Fibroblast of mammary gland (primary cell): ENCODE results near the gene ZIM2.
"Not testable (repeated sequence)": the region's sequence is repeated elsewhere in the genome, so short reads cannot be mapped to it uniquely, and the experiment has no call there.

ENCODE experiments used
- DNase-seq: peaks from one replicate; pipeline ENCODE4 v3.0.0-alpha.2; 2010; ENCODE audit warnings: low read depth
- H3K4me3 ChIP-seq: 2 replicates; pipeline ENCODE4 v1.5.1; 2011; ENCODE audit warnings: low read depth, mild to moderate bottlenecking, low read length, moderate library complexity; ENCODE audit not compliant: control insufficient read depth
- CTCF ChIP-seq: conservative IDR thresholded peaks from 2 replicates; pipeline ENCODE4 v1.5.1; 2011; ENCODE audit warnings: low read depth, low read length, inconsistent platforms; ENCODE audit not compliant: control insufficient read depth, insufficient read depth

The ZIM2 gene

DNA sequence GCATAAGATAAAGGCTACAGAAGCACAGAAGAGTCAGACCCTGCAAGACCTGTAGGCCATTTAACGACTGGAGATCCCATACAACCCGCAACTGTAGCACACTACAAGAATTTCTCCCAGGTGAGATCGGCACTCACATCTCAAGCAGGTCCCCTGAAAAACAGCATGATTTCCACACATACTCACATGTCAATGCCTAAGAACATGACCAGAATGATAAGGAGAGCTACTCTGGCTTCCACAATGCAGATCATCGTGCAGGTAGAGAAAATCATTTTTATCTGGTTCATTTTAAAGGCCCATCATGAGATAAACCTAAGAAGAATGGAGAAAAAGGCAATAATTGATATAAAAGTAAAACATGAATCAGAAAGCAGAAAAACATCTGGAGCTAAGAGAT lies 17.5 kb upstream of the ZIM2 start:
- no peak overlapping the region for H3K4me3 ChIP-seq
- no peak for TF ChIP-seq CTCF
- no peak for DNase-seq

- no peak overlapping the region for H3K4me3 ChIP-seq
- DNase-seq: no peak
- no peak for TF ChIP-seq CTCF
These were observed 16.3 kb upstream of the ZIM2 start for GRCh38 chr19:56856822-56857221.

GRCh38 chr19:56852361-56852760 lies 11.8 kb upstream of the ZIM2 start:
- not testable (repeated sequence) for H3K4me3 ChIP-seq, DNase-seq

GRCh38 chr19:56848166-56848565 lies 7.6 kb upstream of the ZIM2 start:
- no peak overlapping the region for H3K4me3 ChIP-seq
- DNase-seq: no peak
- TF ChIP-seq CTCF: no peak

GRCh38 chr19:56842412-56842811 lies 1.9 kb upstream of the ZIM2 start:
- H3K4me3 ChIP-seq: no peak overlapping the region
- TF ChIP-seq CTCF: no peak
- DNase-seq: no peak

DNA sequence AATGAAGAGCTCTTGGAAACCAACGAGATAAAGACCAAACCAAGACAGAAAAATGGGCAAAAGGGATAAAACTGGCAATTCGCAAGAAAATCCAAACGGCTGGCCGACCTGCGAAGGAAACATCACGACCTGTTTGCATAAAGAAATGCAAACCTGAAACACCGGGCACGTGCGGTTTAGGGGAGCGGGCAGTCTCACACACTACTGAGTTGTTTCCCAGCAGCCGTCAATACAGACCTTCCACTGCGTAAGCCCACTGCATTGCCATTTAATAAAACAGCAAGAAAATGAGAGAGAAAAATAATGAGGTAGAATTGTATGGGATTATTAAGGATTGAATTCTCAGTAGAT lies 642 bp upstream of the ZIM2 start:
- TF ChIP-seq CTCF: no peak
- no peak overlapping the region for H3K4me3 ChIP-seq
- DNase-seq: no peak

GRCh38 chr19:56839652-56840450 lies 675 bp downstream of the ZIM2 start:
- TF ChIP-seq CTCF: no peak
- DNase-seq: peak; percentile 84
- H3K4me3 ChIP-seq: peak overlapping the region; percentile 16
